Activated B cell treated with CpG ODN at 0.5 μM for 24 hours (primary cell): ENCODE measurements around the gene CFAP97D1. TPM values are rescaled to one million over a fixed set of nuclear protein-coding genes. Genes with fewer than 3 reads are reported as not detected.

Experiments
- ATAC-seq: fragments of 200-7000 bp; cut with Tn5 transposase; one replicate; pipeline ENCODE4 v1.10.0; 2021; ENCODE audit warnings: low read depth, mild to moderate bottlenecking, moderate library complexity
- CTCF ChIA-PET: fragments of 350-600 bp; sonication (Branson Sonifier 250); formaldehyde crosslinking; loops from one replicate; lab custom pipeline; 2021; ENCODE audit warnings: antibody characterized with exemption; lab: Charles Lee
- POLR2A ChIA-PET: fragments of 350-600 bp; sonication (Branson Sonifier 250); formaldehyde crosslinking; loops from one replicate; lab custom pipeline; 2021; ENCODE audit warnings: antibody characterized with exemption; lab: Charles Lee
- DNase-seq: peaks from one replicate; pipeline ENCODE4 v3.0.0; 2022
- H3K27ac Mint-ChIP-seq: one replicate; pipeline ENCODE4 v1.8.0; 2020; ENCODE audit warnings: mixed read lengths
- H3K27me3 Mint-ChIP-seq: one replicate; pipeline ENCODE4 v1.8.0; 2021; ENCODE audit warnings: mixed read lengths
- H3K36me3 Mint-ChIP-seq: one replicate; pipeline ENCODE4 v1.8.0; 2021; ENCODE audit warnings: low read depth, mixed read lengths
- H3K4me1 Mint-ChIP-seq: one replicate; pipeline ENCODE4 v1.8.0; 2021; ENCODE audit warnings: mixed read lengths
- H3K4me3 Mint-ChIP-seq: one replicate; pipeline ENCODE4 v1.8.0; 2020; ENCODE audit warnings: mild to moderate bottlenecking, mixed read lengths
- H3K9me3 Mint-ChIP-seq: one replicate; pipeline ENCODE4 v1.8.0; 2020; ENCODE audit warnings: mixed read lengths
- CTCF ChIP-seq: fragments of 200-600 bp; IDR thresholded peaks from one replicate; pipeline ENCODE4 v1.8.0; 2022; ENCODE audit warnings: antibody characterized with exemption, mild to moderate bottlenecking
- intact Hi-C: fragments of 100-400 bp; cut with micrococcal nuclease; formaldehyde crosslinking; loops from one replicate; pipeline ENCODE4 v1.15.1; 2024
- total RNA-seq: library from RNA; stranded (reverse); gene quantifications from 2 replicates; pipeline ENCODE4 v1.2.3, GENCODE V29; 2022

CFAP97D1 gene
- total RNA-seq, 1 donor from 2014 or later: not detected

GRCh38 chr17:43832976-43833829 is 53.0 kb downstream of the CFAP97D1 start, which contains the start of gene MPP3:
Gene MPP3, minus strand, starts transcription at chr17:43833146. Its CDS starts 1,240 bp downstream, at chr17:43831906.
- Mint-ChIP-seq H3K9me3 (no peaks in the 10 kb centered on the region), H3K4me1 (peaks cover 10% of the 10 kb centered on the region), H3K27me3 (peaks cover 58% of the 10 kb centered on the region), H3K27ac (no peak within 1 kb of the TSS), H3K4me3 (peak within 1 kb of the TSS; percentile 81), H3K36me3 (no peaks in the 10 kb centered on the region)
- DNase-seq (peak; percentile 31), ATAC-seq (peak; percentile 80)
- ChIA-PET POLR2A (no interaction called here), CTCF (no interaction called here)
- intact Hi-C loops: loop anchor here (5.0 kb wide), 1 partner anchor 51 kb away; the partner anchor contains the start of gene CFAP97D1
- TF ChIP-seq CTCF: no peak

GRCh38 chr17:43834106-43834505 is 53.9 kb downstream of the CFAP97D1 start:
- peaks cover 53% of the 10 kb centered on the region for H3K27me3 Mint-ChIP-seq
- DNase-seq (no peak), ATAC-seq (no peak)
- CTCF ChIA-PET: no interaction called here
- no peaks in the 10 kb centered on the region for H3K36me3 Mint-ChIP-seq
- POLR2A ChIA-PET: no interaction called here
- H3K4me3 Mint-ChIP-seq: peak overlapping the region; percentile 81
- no peak overlapping the region for H3K27ac Mint-ChIP-seq
- no peak for TF ChIP-seq CTCF
- no peaks in the 10 kb centered on the region for H3K9me3 Mint-ChIP-seq
- H3K4me1 Mint-ChIP-seq: peaks cover 10% of the 10 kb centered on the region
- intact Hi-C loops: loop anchor here (5.0 kb wide), 1 partner anchor 52 kb away; the partner anchor contains the start of gene CFAP97D1

Other genes with a start within 250 kb of the CFAP97D1 start
- gene ETV4, start 234.1 kb upstream of the CFAP97D1 start, total RNA-seq: 0.10 TPM in 1 of 2 replicates, not detected in the other
- gene MEOX1, start 118.5 kb upstream of the CFAP97D1 start, total RNA-seq: not detected in 2 replicates
- gene SOST, start 21.6 kb upstream of the CFAP97D1 start, total RNA-seq: not detected in 2 replicates
- 16.4 and 16.6 TPM in 2 replicates for gene DUSP3, start 1.5 kb upstream of the CFAP97D1 start, total RNA-seq
- gene MPP3, start 52.7 kb downstream of the CFAP97D1 start, total RNA-seq: not detected in 2 replicates
- gene CD300LG, start 66.7 kb downstream of the CFAP97D1 start, total RNA-seq: not detected in 2 replicates
- not detected in 2 replicates for gene MPP2, start 127.1 kb downstream of the CFAP97D1 start, total RNA-seq
- not detected in 2 replicates for gene PPY, start 162.0 kb downstream of the CFAP97D1 start, total RNA-seq
- not detected in 2 replicates for gene PYY, start 173.5 kb downstream of the CFAP97D1 start, total RNA-seq
- gene NAGS, start 224.2 kb downstream of the CFAP97D1 start, total RNA-seq: 1.0 and 1.2 TPM in 2 replicates
- 23.0 and 24.6 TPM in 2 replicates for gene TMEM101, start 234.5 kb downstream of the CFAP97D1 start, total RNA-seq